Measurements from ENCODE around the gene MAFF.

Gene MAFF

DNA sequence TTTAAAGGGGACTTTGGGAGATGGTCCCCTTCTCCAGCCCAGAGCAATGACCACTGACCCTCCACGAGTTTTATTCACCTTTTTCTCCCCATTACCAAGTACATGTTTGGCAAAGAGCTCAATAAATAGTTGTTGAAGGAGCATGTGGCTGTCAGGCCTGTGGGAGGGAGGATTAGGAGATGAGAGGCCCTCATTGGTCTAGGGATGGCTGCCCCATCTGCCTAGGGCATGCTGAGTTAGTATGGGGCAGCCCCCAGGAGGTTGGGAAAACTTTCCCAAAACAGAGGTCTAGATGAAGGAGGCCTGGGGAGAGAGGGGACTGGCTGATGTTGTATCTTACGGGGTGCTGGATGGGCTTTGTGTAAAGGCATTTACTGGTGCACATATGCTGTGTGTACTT lies 10.6 kb downstream of the MAFF start:
- no peak overlapping the region for H3K4me3 ChIP-seq (ENCODE audit: low read length in 2 of 2)
- no peak overlapping the region for H3K18ac ChIP-seq (ENCODE audit: low read length)
- H3K79me1 ChIP-seq (ENCODE audit: low read depth, low read length), result no peaks in the 10 kb centered on the region
- no peak overlapping the region for H4K8ac ChIP-seq (ENCODE audit: low read depth, low read length)
- no peak overlapping the region for H2BK12ac ChIP-seq (ENCODE audit: low read length)
- H2AK5ac ChIP-seq (ENCODE audit: low read depth, low read length), result no peak overlapping the region
- no peak overlapping the region for H2BK120ac ChIP-seq (ENCODE audit: low read depth, low read length)
- no peak for DNase-seq (ENCODE audit: low spot score)
- H2BK15ac ChIP-seq (ENCODE audit: low read length), result no peak overlapping the region
- peaks cover 0 to 13% (median 0%) of the 10 kb centered on the region in 3 experiments for H3K27me3 ChIP-seq (ENCODE audit: control insufficient read depth in 3 of 3, insufficient read depth in 3 of 3, low read depth in 1 of 3, low read length in 3 of 3)
- no peak overlapping the region for H3K9ac ChIP-seq (ENCODE audit: low read depth, low read length, poor library complexity)
- no peak overlapping the region for H3K4ac ChIP-seq (ENCODE audit: low read length)
- H3K4me2 ChIP-seq (ENCODE audit: insufficient read depth, low read length, poor library complexity, severe bottlenecking), result no peak overlapping the region
- no peak overlapping the region for H3K14ac ChIP-seq (ENCODE audit: low read length)
- no peak overlapping the region for H2BK5ac ChIP-seq (ENCODE audit: low read length)
- no peak overlapping the region for H3K23ac ChIP-seq (ENCODE audit: low read depth, low read length, poor library complexity)
- WGBS, 2 donors (ENCODE audit: extremely low coverage in 2 of 2, insufficient read length in 2 of 2, insufficient replicate concordance in 1 of 2), result no CpG with 5 or more reads among the region's 2 CpGs
- no peak overlapping the region for H2AFZ ChIP-seq (ENCODE audit: low read length)
- peaks cover 2 to 44% of the 10 kb centered on the region in 2 donors for H3K36me3 ChIP-seq (replicated peaks in 1 of 2; ENCODE audit: control insufficient read depth in 2 of 2, insufficient read depth in 2 of 2, low read length in 2 of 2)
- H3K27ac ChIP-seq (replicated peaks; ENCODE audit: low read length), result no peak overlapping the region
- H3K9me3 ChIP-seq (replicated peaks in 1 of 2; ENCODE audit: control insufficient read depth in 2 of 2, insufficient read depth in 1 of 2, low read depth in 1 of 2, low read length in 2 of 2), result no peaks in the 10 kb centered on the region
- peaks cover 0 to 15% of the 10 kb centered on the region in 2 donors for H3K4me1 ChIP-seq (ENCODE audit: control insufficient read depth in 2 of 2, insufficient read depth in 1 of 2, low read depth in 1 of 2, low read length in 2 of 2)
- no peak overlapping the region for H4K91ac ChIP-seq (ENCODE audit: low read depth, low read length, poor library complexity)

DNA sequence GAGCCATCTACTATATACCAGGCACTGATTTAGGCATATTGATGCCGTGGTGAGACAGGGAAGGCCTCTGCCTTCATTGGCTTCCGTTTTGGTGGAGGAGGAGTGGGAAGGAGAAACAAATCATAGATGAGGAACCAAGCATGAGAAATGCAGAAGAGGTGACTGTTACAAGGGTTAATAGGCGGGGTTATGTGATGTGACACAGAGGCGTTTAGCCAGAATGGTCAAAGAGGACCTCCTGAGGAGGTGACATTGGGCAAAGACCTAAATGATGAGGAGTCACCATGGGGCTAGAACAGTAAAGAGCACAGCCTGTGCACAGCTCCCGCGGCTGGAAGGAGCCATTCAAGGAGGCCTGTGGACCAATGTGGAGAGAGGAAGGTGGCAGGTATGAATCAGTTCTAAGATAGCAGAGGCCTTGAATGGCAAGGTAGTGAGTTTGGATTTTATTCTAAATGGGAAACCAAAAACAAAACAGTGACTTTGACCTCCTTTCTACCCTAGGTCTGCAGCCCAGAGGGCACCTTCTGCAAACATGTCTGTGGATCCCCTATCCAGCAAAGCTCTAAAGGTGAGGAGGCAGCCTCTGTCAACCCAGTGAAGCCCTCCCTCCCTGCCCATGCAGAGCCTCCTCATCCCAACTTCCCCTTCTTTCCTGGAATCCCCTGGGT lies 11.7 kb downstream of the MAFF start:
- Histone ChIP-seq H2BK5ac (ENCODE audit: low read length) (no peak overlapping the region), H3K14ac (ENCODE audit: low read length) (no peak overlapping the region), H3K79me1 (ENCODE audit: low read depth, low read length) (no peaks in the 10 kb centered on the region), H3K9me3 (replicated peaks in 1 of 2; ENCODE audit: control insufficient read depth in 2 of 2, insufficient read depth in 1 of 2, low read depth in 1 of 2, low read length in 2 of 2) (no peaks in the 10 kb centered on the region), H3K27me3 (ENCODE audit: control insufficient read depth in 3 of 3, insufficient read depth in 3 of 3, low read depth in 1 of 3, low read length in 3 of 3) (peaks cover 0 to 13% (median 0%) of the 10 kb centered on the region in 3 experiments), H2AK5ac (ENCODE audit: low read depth, low read length) (peak overlapping the region; percentile 15), H3K4me1 (ENCODE audit: control insufficient read depth in 2 of 2, insufficient read depth in 1 of 2, low read depth in 1 of 2, low read length in 2 of 2) (peaks cover 3 to 18% of the 10 kb centered on the region in 2 donors), H4K91ac (ENCODE audit: low read depth, low read length, poor library complexity) (no peak overlapping the region), H4K8ac (ENCODE audit: low read depth, low read length) (no peak overlapping the region), H2BK120ac (ENCODE audit: low read depth, low read length) (no peak overlapping the region), H3K9ac (ENCODE audit: low read depth, low read length, poor library complexity) (no peak overlapping the region), H3K4me3 (ENCODE audit: low read length in 2 of 2) (no peak overlapping the region), H3K23ac (ENCODE audit: low read depth, low read length, poor library complexity) (no peak overlapping the region), H2BK15ac (ENCODE audit: low read length) (no peak overlapping the region), H2BK12ac (ENCODE audit: low read length) (no peak overlapping the region), H2AFZ (ENCODE audit: low read length) (no peak overlapping the region), H3K18ac (ENCODE audit: low read length) (peak overlapping the region; percentile 25), H3K4me2 (ENCODE audit: insufficient read depth, low read length, poor library complexity, severe bottlenecking) (no peak overlapping the region), H3K36me3 (replicated peaks in 1 of 2; ENCODE audit: control insufficient read depth in 2 of 2, insufficient read depth in 2 of 2, low read length in 2 of 2) (peaks cover 2 to 40% of the 10 kb centered on the region in 2 donors), H3K4ac (ENCODE audit: low read length) (no peak overlapping the region), H3K27ac (replicated peaks; ENCODE audit: low read length) (no peak overlapping the region)
- DNase-seq (ENCODE audit: low spot score), result no peak
- WGBS, 2 donors (ENCODE audit: extremely low coverage in 2 of 2, insufficient read length in 2 of 2, insufficient replicate concordance in 1 of 2), result no CpG with 5 or more reads among the region's 6 CpGs

DNA sequence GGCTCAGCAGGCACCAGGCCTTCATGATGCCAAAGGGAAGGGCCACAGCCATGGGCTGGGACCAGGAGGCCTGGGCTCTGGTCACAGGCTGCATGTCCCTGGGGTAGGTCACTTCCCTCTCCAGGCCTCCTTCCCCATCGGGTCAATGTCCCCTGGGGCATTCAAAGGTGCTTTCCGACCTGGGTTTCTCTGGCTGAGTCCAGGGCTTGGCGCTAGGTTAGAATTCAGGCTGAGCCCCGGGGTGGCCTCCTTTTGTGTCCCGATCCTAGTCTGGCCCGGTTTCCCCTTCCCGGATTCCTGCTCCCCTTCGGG lies 12.2 kb downstream of the MAFF start:
- Histone ChIP-seq H3K27ac (replicated peaks; ENCODE audit: low read length) (no peak overlapping the region), H4K91ac (ENCODE audit: low read depth, low read length, poor library complexity) (no peak overlapping the region), H3K4me1 (ENCODE audit: control insufficient read depth in 2 of 2, insufficient read depth in 1 of 2, low read depth in 1 of 2, low read length in 2 of 2) (peaks cover 7 to 23% of the 10 kb centered on the region in 2 donors), H3K9ac (ENCODE audit: low read depth, low read length, poor library complexity) (no peak overlapping the region), H2BK12ac (ENCODE audit: low read length) (no peak overlapping the region), H2BK120ac (ENCODE audit: low read depth, low read length) (no peak overlapping the region), H2BK5ac (ENCODE audit: low read length) (no peak overlapping the region), H3K36me3 (replicated peaks in 1 of 2; ENCODE audit: control insufficient read depth in 2 of 2, insufficient read depth in 2 of 2, low read length in 2 of 2) (peaks cover 2 to 38% of the 10 kb centered on the region in 2 donors), H2AFZ (ENCODE audit: low read length) (no peak overlapping the region), H3K4me2 (ENCODE audit: insufficient read depth, low read length, poor library complexity, severe bottlenecking) (peak overlapping the region; percentile 67), H3K4me3 (ENCODE audit: low read length in 2 of 2) (peak overlapping the region in 1 of 2 donors; percentile 74), H2BK15ac (ENCODE audit: low read length) (peak overlapping the region; percentile 89), H3K27me3 (ENCODE audit: control insufficient read depth in 3 of 3, insufficient read depth in 3 of 3, low read depth in 1 of 3, low read length in 3 of 3) (peaks cover 0 to 13% (median 0%) of the 10 kb centered on the region in 3 experiments), H4K8ac (ENCODE audit: low read depth, low read length) (no peak overlapping the region), H3K9me3 (replicated peaks in 1 of 2; ENCODE audit: control insufficient read depth in 2 of 2, insufficient read depth in 1 of 2, low read depth in 1 of 2, low read length in 2 of 2) (no peaks in the 10 kb centered on the region), H3K4ac (ENCODE audit: low read length) (no peak overlapping the region), H3K18ac (ENCODE audit: low read length) (peak overlapping the region; percentile 94), H3K79me1 (ENCODE audit: low read depth, low read length) (no peaks in the 10 kb centered on the region), H3K23ac (ENCODE audit: low read depth, low read length, poor library complexity) (no peak overlapping the region), H3K14ac (ENCODE audit: low read length) (peak overlapping the region; percentile 72), H2AK5ac (ENCODE audit: low read depth, low read length) (peak overlapping the region; percentile 15)
- WGBS, 2 donors (ENCODE audit: extremely low coverage in 2 of 2, insufficient read length in 2 of 2, insufficient replicate concordance in 1 of 2), result no CpG with 5 or more reads among the region's 8 CpGs
- DNase-seq (ENCODE audit: low spot score), result no peak

DNA sequence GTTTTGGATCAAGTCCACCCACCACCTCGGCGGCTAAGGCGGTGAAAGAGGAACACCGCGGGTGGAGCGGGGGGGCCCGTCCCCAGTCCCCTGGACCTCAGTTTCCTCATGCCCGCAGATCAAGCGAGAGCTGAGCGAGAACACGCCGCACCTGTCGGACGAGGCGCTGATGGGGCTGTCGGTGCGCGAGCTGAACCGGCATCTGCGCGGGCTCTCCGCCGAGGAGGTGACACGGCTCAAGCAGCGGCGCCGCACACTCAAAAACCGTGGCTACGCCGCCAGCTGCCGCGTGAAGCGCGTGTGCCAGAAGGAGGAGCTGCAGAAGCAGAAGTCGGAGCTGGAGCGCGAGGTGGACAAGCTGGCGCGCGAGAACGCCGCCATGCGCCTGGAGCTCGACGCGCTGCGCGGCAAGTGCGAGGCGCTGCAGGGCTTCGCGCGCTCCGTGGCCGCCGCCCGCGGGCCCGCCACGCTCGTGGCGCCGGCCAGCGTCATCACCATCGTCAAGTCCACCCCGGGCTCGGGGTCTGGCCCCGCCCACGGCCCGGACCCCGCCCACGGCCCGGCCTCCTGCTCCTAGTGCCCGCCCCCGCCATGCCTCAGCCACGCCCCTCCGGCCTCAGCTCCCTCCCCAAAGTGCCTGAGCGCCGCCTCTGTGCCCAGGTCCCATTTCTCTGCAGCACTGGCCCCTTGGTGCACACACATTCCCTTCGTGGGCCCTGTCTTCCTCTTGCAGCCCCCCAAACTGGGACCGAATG lies 12.7 kb downstream of the MAFF start:
- Histone ChIP-seq H4K8ac (ENCODE audit: low read depth, low read length) (no peak overlapping the region), H3K27ac (replicated peaks; ENCODE audit: low read length) (no peak overlapping the region), H3K9ac (ENCODE audit: low read depth, low read length, poor library complexity) (peak overlapping the region; percentile 89), H3K27me3 (ENCODE audit: control insufficient read depth in 3 of 3, insufficient read depth in 3 of 3, low read depth in 1 of 3, low read length in 3 of 3) (peaks cover 0 to 13% (median 0%) of the 10 kb centered on the region in 3 experiments), H3K4me3 (ENCODE audit: low read length in 2 of 2) (peak overlapping the region in 1 of 2 donors; percentile 74), H3K79me1 (ENCODE audit: low read depth, low read length) (no peaks in the 10 kb centered on the region), H3K4me2 (ENCODE audit: insufficient read depth, low read length, poor library complexity, severe bottlenecking) (peak overlapping the region; percentile 67), H4K91ac (ENCODE audit: low read depth, low read length, poor library complexity) (no peak overlapping the region), H2BK120ac (ENCODE audit: low read depth, low read length) (no peak overlapping the region), H2BK15ac (ENCODE audit: low read length) (peak overlapping the region; percentile 89), H3K9me3 (replicated peaks in 1 of 2; ENCODE audit: control insufficient read depth in 2 of 2, insufficient read depth in 1 of 2, low read depth in 1 of 2, low read length in 2 of 2) (no peaks in the 10 kb centered on the region), H2AK5ac (ENCODE audit: low read depth, low read length) (peak overlapping the region; percentile 60), H3K18ac (ENCODE audit: low read length) (peak overlapping the region; percentile 94), H3K14ac (ENCODE audit: low read length) (peak overlapping the region; percentile 72), H2AFZ (ENCODE audit: low read length) (no peak overlapping the region), H3K4me1 (ENCODE audit: control insufficient read depth in 2 of 2, insufficient read depth in 1 of 2, low read depth in 1 of 2, low read length in 2 of 2) (peaks cover 7 to 25% of the 10 kb centered on the region in 2 donors), H3K23ac (ENCODE audit: low read depth, low read length, poor library complexity) (peak overlapping the region; percentile 82), H3K36me3 (replicated peaks in 1 of 2; ENCODE audit: control insufficient read depth in 2 of 2, insufficient read depth in 2 of 2, low read length in 2 of 2) (peaks cover 2 to 38% of the 10 kb centered on the region in 2 donors), H2BK5ac (ENCODE audit: low read length) (no peak overlapping the region), H2BK12ac (ENCODE audit: low read length) (no peak overlapping the region), H3K4ac (ENCODE audit: low read length) (no peak overlapping the region)
- WGBS, 2 donors (ENCODE audit: extremely low coverage in 2 of 2, insufficient read length in 2 of 2, insufficient replicate concordance in 1 of 2), result no CpG with 5 or more reads among the region's 81 CpGs
- DNase-seq (ENCODE audit: low spot score), result peak; percentile 70
